HG02588 (cell line): ENCODE results near the gene TLCD2.
A peak's percentile ranks its signal among the peaks of the same experiment; 100 is the strongest.
"Not testable (repeated sequence)": the region's sequence is repeated elsewhere in the genome, so short reads cannot be mapped to it uniquely, and the experiment has no call there.

ENCODE experiments used
- ATAC-seq: cut with Tn5 transposase; IDR thresholded peaks from one replicate; pipeline ENCODE4 v1.9.1; 2021; ENCODE audit warnings: mild to moderate bottlenecking, moderate library complexity; ENCODE audit not compliant: unreplicated experiment

TLCD2 gene

DNA sequence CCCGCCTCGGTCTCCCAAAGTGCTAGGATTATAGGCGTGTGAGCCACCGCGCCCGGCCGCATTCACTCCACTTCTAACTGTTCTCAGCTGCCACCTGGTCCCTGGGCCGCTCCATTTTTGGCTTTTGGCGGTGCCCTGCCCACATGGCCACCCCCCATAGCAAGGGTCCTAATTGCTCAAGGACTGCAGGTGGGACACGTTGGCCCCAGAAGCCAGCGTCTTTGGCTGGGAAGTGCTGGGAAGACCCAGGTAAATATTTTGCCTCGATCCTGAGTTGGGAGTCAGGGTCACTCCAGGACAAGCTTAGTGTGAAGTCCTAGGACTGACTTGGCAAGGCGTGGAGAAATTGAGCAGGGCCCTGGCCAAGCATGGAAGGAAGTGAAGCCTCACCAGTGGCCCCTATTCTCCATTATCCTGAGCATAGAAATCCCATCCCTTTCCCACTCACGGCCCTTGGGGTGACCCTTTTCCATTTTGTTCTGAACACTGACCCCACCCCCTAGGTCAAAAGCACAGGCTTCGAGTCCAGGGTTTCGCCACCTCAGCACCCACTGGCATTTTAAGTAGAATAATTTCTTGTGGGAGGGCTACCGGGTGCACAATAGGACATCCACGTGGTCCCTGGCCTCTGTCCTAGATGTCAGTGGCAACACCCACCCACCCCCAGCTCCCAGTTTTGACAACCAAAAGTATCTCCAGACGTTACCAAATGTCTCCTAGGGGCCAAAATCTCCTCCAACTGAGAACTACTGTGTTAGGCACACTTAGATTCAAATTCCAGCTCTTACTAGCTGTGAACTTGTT is 8.4 kb upstream of the TLCD2 start:
- no peak for ATAC-seq

DNA sequence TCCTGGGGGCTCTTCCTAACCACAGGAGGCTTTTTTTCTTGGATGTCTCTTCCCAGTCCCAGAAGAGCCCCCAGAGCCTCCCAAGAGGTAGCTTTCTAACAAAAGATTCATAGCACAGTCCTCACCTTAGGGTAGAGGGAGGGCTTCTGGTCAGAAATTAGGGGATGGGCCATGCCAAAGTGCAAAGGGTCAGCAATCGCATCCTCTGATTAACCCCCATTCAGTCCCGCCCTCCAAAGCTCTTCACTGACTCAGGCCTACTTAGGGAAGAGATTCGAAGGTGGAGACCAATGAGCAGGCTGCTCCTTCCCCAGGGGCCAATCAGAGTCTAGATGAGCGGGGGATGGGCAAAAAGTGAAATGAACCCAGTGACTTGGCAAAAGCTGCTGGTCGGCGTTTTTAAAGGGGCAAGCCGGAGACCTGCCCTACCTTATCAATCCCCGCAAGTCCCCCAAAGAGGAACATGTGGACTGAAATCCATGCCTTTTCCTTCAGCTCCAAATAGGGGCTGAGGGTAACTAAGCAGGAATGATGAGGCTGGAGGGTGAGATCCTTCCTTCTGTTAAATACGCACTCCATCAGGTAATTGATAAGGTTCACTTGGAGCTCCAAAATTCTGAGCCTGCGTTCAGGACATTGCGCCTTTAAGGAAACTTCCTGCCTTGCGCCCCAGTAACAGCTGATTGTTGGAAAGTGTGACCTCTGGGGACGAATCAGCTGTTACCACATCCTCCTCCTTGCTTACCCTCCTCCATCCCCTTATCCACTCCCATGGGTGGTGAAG is 6.9 kb upstream of the TLCD2 start:
- ATAC-seq: peak; percentile 36

DNA sequence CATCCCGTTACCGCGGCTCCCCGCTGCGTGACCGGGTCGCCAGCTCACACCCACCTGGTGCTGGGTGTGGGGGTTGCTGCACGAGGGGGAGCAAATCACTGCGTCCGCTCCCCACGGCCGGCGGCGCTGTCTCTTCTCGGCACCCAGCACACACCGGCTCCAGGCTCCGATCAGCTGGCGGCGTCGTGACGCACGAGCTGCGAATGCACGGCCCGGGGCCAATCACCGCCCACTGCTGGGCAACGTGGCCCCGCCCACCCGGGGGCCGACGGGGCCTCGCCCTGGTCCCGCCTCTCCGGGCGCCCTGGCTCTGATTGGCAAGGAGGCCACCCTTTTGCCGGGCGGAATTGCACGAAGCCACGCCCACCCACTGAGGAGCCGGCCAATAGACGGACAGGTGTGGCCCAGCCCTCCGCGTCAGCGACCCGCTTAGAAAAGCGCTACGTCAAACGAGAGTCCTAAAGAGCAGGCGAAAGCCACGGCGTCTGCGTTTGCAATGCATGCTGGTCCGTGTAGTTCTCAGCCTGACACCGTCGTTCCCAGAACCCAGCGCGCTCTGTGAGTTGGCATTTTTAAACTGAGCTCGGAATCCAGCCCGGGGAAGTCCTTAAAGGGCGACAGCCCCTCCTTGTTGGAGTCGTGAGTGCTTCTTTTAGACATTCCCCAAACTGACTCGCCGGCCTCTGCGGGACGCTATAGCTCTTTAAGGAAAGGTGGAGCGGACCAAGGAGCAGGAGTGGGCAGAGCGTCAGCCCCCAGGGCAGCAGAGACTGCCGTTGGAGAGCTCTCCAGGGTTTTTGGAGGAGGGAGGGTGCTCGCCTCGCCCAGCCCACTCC is 6.1 kb upstream of the TLCD2 start:
- peak; percentile 71 for ATAC-seq

DNA sequence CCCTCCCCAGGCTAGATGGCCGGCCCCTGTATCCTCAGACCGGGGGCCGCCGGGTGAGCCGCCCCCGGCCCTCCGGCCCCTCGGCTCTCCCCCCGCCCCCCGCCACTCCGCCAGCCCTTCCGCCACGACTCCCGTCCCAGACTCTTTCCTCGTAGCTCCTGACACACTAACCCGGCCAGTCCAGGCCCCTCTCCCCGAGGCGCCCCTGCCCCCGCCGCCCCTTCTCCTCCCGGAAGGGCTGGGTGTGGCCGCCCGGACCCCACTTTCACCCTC is 5.6 kb upstream of the TLCD2 start:
- no peak for ATAC-seq

DNA sequence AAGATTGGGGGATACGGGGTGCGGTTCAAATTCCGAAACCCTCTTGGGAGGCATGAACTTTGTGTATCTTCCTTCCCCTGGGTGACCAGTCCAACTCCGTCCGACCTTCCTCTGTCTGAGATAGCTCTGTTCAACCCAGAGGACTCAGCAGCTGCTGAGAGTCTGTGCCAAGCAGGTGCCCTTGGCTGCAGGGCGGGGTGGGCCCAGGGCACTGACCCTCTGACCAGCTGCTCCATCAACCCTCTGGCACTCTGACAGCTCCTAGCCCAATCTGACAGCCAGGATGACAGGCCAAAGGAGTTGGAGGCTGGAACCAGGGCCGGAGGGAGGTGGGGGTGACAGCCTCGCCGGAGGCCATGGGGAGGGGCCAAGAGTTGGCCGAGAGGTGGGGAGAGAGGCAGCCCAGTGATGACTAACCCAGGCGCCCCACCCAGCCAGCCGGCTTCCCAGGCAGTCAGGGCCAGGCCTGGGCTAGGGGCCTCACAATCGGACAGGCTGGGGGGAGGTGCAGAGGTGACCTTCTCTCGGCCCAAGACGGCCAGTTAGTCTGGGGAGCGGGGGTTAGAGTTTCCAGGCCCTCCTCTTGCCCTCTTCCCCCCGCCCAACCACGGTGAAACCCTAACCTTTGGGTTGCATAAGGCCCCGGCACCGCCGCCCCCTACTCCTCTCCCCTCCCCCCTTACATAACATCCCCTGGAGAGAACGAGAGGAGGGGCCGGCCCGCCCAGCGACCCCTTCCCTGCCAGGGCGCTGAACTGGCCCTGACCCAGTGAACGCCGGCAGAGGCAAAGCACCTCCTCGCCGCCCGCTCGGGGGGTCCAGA is 5.0 kb upstream of the TLCD2 start:
- no peak for ATAC-seq

DNA sequence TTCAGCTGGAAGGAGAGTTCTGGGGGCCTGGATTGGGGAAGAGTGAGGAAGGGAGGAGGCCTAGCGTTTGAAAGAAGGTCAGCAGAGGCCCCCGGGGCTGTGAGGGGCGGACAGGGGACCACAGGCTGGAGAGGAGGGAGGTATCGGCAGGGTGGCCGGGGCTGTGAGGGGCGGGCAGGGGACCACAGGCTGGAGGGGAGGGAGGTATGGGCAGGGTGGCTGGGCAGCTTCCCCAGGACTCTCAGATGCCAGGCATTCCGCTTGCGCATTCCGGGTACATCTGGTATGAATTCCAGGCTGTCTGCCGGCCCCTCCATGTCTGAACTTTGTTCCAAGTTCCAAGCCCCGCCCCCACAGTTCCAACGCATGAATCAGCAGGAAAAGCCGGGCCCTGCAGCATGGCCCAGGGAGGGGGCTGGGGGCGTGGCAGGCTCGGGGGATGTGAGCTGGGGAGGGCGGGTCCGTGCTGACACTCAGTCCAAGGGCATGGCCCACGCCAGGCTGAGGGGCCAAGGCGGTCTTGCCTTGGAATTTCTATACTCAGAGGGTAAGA is 4.3 kb upstream of the TLCD2 start:
- ATAC-seq: no peak

DNA sequence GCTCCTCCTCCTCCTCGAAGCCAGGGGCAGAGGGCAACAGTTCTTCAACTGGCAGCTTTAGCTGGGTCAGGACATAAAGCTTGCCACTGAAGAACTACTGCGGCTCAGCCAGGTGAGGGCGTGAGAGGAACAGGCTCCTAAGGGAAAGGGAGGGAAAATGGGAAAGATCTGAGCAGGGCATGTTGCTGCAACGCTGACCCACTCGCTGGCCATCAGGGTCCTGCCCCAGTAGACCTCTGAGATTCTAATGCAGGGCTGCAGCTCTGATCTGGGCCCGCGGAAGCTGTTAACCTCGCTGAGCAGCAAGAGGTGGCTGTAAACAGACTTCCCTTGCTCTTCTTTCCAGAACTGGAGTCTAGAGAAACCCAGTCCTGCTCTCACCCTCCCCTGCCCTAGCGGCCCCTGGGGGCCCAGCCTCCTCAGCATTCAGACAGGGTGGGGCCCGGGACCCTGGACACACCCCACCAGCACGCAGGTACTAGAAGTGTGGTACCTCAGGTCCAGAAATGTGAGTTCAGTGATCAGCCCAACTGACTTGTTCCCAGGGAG is 3.8 kb upstream of the TLCD2 start:
- ATAC-seq: no peak

DNA sequence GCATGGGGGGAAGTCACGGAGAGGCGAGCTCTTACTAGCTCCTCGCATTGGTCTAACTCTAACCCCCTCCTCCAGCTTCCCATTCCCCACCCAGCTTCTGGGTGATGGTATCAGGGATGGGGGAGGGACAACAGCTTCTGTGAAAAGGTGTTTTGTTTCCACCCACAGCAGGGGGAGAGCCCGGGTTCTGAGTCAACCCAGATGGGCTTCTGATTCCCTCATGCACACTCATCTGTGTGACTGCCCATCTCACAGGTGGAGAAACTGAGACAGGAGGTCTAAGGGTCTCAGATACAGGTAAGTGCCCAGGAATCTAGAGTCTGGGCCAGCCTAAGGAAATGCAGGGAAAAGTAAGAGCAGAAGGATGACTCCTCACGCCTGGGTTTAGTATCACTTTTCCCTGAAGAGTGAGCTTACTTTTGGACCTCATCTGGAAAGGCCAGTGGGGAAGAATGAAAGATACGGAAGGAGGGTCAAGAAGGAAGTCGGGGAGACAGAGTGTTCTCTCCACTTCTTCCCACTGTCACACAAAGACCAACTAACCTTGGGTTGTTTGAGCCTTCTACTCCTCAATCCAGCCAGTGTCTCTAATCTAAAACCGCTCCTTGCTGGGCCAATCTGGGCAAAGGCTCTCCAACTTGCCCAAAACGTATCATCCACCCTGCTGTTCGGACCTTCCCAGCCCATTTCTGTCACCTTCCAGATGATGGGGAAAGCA is 3.1 kb upstream of the TLCD2 start:
- ATAC-seq: no peak

DNA sequence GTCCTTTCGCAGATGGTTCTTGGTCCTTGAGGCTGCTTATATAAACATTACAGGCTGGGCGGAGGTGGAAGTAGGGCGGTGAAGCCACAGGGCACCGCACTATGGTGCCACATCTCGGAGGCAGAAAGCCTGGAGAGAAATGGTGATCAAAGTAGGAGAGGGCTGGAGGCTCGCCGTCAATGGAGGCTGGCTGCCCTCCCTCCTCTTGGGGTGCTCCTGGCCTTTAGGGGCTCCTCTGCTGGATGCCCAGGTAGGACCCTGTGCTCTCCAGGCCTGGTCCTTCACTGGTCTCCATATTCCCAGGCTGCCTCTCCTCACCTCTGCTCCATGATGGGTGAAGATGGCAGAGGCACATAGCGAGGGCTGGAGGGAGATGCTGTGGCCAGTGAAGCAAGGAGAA is 2.1 kb upstream of the TLCD2 start:
- ATAC-seq: no peak

DNA sequence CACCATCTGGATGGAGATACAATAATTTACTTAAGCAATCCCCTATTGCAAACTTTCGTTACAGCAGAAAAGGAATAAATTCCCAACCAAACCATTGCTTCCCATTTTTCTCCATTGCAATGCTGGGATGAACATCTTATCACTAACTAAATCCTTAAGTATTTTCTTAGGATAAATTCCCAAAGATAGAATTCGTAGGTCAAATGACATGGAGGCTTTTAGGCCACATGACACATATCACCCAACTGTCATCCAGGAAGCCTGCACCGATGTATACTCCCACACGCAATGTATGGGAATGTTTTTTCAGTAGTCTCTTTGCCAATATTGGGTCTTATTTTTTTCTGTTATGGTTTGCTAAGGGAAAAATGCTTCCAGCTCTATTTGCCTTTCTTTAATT is 1.6 kb upstream of the TLCD2 start:
- no peak for ATAC-seq

DNA sequence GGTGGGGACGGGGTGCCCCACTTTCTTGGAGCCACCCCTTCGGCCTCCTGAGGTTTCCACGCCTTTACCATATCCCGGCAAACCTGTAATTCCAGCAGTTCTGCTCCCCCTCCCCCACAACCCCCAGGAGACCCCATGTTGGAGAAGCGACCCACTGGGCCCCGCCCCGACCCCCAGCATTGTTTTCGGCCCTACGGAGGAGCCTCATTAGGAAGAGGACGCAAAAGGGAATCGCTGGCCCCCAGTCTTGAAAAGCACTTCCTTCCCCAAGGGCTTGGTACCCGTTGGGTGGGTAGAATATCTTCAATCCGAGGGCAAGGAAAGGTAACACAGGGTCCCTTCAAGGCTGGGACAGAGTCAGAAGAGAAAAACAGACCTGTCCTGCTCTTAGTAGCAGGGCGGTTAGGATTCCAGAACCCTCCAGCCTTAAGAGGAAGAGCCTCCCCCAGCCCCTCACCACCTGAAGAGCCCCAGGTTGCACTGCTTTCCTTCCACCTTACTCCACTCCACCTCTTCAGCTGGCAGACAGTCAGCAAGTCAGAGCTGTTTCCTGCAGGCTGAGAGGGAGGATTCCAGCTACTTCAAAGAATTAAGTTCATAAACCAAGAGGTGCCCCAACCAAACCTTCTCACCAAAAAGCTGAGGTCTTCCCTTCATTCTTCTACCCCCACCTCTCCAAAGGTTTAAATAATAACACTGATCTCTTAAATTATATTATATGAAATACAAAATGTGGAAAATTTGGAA is 803 bp upstream of the TLCD2 start:
- no peak for ATAC-seq

DNA sequence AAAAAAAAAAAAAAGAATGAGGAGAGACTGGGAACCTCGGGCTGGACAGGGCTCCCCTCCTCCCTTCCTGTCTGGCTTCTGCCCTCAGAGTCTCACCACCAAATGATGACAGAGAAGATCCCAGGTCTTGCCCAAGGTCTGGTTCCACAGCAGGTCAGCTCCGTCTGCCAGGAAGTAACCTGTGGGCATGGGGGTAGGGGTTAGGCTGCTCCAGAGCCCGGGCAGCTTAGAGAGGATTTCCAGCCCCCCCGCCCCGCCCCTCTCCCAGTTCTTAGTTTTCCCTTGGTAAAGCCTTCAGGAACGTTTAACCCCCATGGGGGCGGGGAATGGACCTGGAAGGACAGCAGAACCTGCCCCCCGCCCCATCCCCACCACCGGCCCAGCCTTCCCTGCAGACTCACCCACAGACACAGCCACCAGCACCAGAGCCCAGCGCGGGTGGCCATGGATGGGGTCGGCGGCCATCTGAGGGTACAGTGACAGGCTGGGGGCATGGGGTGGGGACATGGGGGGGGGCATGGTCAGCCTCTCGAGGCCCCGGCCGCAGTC is 700 bp downstream of the TLCD2 start:
- ATAC-seq: no peak

DNA sequence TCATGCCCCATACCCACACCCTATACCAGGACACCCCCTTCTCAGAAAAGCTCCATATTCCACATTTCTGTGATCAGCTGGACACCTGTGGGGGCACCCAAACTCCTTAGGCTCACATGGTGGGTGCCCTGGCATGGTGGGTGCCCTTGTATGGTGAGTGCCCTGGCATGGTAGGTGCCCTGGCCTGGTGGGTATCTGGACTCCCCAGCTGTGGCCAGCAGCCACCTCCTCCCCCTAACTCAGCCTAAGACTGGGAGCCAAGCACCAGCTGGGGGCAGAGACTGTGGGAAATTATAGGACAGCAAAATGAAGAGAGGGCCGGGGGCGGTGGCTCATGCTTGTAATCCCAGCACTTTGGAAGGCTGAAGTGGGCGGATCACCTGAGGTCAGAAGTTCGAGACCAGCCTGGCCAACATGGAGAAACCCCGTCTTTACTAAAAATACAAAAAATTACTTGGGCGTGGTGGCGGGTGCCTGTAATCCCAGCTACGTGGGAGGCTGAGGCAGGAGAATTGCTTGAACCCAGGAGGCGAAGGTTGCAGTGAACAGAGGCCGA is 1.3 kb downstream of the TLCD2 start:
- ATAC-seq: not testable (repeated sequence)

DNA sequence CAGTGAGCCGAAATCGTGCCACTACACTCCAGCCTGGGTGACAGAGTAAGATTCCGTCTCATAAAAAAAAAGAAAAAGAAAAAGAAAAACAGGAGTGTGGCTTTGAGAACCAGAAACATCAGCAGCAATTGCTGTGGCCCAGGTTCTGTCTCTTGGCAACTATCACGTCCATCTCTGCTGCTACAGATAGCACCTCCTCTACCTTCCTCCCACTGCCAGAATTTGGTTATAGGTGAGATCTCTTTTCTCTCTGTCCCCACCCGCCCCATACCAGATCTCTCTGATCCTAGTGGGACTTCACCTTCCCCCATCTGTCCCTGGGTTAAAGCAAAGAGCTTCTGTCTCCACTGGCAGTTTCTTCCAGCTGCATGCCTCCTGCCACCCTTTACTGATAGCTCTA is 3.1 kb downstream of the TLCD2 start:
- ATAC-seq: no peak

DNA sequence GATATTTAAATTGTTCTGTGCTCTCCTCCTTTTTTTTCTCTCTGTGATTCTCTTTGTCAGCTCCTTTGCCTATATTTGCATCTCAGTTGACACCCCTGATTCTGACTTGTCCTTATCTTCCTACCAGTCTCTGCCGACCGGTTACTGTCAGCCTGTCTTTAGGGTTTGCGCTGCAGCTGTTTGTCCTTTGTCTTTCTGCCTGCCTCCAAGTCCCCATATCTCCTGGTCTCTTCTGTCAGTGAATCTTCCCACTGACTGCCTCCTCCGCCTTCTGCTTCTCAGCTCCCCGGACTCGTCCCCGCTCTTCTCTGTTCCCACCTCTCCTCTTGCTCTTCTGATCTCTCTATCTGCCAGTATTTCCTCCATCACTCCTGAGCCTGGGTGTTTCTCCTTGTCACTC is 5.2 kb downstream of the TLCD2 start:
- ATAC-seq: no peak

DNA sequence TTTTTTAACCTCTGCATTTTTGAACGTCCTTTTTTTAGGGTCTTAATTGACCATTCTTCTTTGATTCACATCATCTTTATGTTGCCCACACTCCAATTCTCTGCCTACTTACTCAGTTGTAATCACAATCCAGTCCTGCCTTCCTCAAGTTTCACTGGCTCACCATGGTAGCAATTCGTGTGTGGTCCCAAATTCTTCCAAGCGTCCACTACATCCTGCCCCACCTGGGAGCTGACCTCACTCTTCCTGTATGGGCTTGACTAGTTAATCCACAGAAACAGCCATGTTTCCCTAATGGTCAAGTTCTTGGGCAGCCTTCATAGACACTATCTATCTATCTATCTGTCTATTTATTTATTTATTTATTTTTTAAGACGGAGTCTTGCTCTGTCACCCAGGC is 7.1 kb downstream of the TLCD2 start:
- ATAC-seq: no peak

DNA sequence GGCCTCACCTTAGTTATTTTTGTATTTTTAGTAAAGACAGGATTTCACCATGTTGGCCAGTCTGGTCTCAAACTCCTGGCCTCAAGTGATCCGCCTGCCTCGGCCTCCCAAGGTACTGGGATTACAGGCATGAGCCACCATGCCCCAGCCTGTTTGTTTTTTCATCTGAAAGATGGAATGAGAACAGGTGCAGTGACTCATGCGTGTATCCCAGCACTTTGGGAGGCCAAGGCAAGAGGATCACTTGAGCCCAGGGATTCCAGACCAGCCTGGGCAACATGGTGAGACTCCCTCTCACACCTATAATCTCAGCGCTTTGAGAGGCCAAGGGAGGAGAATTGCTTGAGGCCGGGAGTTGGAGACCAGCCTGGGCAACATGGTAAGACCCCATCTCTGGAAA is 10.3 kb downstream of the TLCD2 start:
- not testable (repeated sequence) for ATAC-seq

DNA sequence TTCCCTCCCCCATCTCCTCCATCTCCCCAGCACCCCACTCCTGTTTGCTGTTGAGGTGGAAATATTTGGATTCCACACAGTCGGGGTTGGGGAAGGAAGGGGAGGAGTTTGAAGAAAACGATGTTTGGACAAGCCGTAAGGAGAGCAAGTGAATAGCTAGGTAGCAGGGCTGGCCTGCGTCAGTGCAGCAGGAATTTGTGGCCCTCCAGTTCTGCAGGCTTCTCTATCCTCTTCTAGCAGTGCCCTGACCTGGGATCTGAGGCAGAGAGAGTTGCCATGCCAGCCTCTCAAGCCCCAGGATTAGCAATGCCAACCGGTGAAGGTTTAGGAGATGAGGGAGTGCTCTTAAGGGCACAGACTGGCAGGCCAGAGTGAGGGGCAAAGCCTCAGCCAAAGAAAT is 12.5 kb downstream of the TLCD2 start:
- no peak for ATAC-seq
